HG02938 (cell line): ENCODE results near the gene NDUFS3.

ENCODE experiments used
- ATAC-seq: cut with Tn5 transposase; IDR thresholded peaks from one replicate; pipeline ENCODE4 v1.9.1; 2021; ENCODE audit warnings: mild to moderate bottlenecking, moderate library complexity; ENCODE audit not compliant: unreplicated experiment

NDUFS3 gene

DNA sequence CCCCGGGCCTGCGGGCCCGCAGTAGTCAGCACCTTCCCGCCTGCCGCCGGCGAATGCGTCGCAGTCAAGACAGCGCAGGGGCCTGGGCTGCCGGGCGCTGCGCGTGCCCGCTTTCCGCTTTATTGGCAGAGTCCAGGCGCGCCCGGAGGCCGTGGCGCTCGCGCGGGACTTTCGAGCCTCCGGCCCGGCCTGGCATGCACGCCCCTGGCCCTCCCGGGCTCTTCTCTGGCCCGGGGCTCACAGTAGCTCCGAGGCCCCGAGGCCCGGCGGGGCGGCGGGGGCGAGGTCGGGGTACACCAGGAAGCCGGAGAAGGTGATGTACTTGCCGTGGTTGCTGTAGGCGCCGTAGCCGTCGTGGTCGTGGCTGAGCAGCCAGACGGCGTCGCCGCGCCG, 10.7 kb downstream of the NDUFS3 start:
- ATAC-seq, result no peak

DNA sequence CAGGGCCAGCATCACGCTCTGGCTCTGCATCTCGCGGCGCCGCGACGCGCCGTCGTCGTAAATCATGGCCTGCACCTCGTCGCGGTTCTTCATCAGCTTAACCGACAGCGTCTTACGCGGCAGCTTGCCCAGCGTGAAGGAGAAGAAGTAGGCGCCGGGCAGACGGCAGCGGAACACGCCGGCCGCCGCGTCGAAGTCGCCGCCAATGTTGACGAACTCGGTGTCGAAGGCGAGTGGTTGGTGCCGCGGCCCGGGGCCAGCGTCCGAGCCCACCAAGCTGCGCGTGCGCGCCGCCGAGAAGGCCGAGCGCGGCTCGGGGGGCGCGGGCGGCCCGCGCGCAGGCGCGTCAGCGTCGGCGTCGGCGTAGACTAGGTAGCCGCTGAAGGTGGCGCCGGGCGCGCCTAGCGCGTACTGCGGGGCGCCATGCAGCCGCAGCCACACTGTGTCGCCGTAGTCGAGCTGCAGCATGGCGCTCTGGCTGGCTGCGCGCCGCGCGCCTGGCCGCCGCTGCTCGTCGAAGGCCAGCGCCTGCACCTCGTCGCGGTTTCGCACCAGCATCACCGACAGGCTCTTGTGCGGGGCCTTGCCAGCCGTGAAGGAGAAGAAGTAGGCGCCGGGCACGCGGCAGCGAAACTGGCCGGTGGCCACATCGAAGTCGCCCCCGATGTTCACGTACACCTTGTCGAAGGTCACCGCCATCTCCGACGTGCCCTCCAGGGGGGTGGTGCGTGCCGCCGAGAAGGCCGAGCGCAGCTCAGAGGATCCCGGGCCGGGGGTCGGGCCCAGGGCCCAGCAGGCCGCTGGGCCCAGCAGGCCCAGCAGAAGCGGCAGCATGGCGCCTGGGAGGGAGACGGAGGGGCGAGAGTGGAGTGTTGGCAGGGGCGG, 11.3 kb downstream of the NDUFS3 start:
- ATAC-seq, result no peak

DNA sequence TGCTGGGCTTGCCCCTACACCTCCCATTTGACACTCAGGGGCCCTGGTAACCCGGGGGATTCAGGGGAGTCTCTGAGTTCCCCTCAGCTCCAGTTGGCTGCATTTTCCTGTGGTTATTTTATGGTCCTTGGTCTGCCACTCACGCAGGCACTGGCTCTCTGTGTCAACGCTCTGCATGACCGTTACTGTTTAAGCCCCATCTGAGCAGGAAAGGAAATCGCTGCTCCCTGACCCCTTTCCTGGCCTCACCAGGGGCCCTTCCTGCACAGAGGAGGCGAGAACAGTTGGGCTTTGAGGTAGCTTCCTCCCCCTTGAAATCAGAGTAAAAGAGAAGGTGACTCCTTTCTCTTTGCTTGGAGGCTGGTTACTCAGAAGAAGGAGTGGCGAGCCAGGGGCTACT, 12.9 kb downstream of the NDUFS3 start:
- no peak for ATAC-seq

DNA sequence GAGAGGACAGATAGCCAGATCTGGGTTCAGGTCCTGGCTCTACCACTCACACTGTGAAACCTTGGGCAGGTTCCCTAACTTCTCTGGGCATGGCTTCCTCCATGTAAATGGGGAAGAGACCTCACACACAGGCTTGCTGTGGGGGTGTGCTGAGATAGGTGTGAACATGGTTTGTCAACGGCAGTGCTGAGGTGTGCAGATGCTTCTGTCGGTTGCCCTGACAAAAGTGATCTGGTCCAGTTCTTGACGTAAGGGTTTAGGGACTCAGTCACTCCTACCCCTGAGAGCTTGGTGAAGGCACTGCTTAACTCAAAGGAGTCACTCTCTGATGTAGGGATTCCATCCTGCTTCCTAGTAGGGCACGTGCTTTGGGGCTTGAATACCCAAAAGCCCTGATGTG, 13.4 kb downstream of the NDUFS3 start:
- no peak for ATAC-seq

DNA sequence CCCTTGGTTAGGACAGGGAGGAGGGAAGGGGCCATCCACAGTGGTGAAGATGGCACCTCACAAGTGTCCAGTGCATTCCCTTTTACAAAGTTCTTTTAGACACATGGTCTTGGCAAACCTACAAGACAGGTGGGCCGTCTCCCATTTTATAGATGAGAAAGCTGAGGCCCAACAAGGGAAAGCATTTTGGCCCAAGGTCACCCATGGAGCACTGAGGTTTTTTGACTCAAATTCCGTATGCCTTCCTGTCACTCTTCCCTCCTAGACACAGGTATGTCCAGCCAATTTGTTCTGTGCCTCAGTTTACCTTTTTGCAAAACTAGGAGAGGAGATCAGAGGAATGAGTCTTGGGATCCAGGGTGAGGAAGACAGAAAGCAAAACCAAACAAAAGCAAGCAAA, 14.1 kb downstream of the NDUFS3 start:
- no peak for ATAC-seq

DNA sequence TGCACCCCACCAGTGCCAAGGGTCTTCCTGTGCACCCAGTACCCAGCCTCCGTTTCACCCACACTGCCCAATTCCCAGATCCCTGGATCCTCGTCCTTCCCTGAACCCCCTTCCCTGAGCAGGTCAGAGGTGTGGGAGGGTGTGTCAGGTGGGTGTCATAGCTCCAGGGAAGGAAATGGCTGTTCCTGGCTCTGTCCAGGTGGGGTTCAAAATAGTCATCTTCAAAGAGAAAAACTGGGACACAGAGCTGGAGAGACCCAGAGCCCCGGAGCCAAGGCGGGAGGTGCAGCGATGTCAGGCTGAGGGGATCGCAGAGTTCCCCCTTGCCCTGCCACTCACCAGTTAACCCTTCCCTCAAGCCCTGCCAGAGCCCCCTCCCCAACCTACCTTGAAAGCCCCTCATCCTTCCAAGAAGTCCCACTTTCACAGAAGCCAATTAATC, 14.6 kb downstream of the NDUFS3 start:
- ATAC-seq, result no peak

DNA sequence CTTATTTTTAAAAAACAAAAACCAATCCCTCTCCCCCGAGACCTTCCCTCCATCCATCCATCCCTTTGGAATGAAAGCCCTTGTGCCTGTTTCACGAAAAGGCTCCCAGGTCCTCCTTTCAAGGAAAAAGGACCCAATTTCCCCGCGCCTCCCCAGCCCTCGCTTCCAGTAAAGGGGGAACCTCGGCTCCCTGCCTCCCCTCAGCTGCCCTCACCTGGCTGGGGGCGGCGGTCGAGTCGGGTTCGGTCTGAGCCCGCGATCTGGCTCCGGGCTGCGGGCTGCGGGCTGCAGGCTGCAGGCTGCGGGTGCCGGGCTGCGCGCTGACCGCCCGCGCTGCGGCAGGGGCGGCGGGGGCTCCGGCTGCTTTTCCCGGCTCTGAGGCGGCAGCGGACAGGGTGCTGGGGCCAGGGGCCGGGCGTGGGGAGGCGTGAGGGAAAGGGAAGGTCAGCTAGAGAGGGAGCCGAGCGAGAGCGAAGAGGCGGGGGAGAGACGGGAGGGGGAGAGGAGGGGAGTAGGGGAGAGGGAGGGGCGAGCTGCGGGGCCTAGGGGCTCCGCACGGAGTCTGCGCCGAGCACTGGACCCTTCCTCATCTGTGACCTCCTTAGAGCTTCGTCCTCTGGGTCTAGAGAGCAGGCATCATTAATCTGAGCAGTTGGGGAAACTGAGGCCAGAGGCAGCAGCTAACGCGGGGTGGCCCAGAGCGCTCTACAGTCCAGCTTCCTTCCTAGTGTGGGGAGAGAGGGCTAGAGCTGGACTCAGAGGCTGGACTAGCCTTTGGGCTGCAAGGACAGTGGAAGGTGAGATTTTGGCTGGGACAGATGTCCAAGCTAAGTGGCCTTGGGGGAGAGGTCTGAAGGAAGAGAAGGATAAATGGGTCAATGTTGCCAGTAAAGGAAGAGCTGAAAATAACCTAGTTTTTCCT, 15.3 kb downstream of the NDUFS3 start, which contains the start of gene C1QTNF4:
Gene C1QTNF4 (minus strand): TSS at position 478 of the 922 bp plus-strand sequence. CDS start 3,601 bp downstream, outside the sequence.
- ATAC-seq, result no peak

DNA sequence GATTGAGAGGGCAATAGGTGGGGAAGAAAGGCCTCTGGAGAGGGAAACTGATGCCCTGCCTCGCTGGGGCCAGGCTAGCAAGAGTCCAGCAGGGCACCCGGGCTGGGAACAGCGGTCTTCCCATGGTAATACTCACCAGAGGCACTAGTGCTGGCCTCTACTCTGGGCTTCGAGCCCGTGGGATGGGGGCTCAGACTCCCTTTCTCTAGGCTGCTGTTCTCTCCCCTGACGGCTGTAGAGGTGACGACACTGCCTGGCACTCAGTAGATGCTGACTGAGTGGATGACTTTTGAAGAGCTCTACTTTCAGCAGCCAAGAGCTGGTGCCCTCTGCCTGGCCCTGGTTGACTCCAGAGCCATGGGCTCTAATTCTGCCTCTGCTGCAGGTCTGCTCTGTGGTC, 16.2 kb downstream of the NDUFS3 start:
- ATAC-seq, result no peak

DNA sequence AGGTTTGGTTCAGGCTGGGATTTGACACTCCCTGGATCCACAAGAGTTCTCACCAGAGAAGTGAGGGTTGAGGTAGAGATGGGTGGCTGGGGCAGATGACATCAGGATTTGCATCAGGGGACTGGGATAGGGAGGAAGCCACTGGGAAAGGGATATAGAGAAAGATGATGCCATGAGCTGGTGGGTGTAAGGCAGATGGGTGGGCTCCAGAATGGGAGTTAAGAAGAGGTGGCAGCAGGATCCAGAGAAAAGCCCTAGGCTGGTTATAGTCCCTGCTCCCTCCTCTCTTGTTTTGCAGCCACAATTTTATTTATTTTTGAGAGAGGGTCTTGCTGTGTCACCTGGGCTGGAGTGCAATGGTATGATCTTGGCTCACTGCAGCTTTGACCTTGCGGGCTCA, 17.1 kb downstream of the NDUFS3 start:
- ATAC-seq, result no peak

DNA sequence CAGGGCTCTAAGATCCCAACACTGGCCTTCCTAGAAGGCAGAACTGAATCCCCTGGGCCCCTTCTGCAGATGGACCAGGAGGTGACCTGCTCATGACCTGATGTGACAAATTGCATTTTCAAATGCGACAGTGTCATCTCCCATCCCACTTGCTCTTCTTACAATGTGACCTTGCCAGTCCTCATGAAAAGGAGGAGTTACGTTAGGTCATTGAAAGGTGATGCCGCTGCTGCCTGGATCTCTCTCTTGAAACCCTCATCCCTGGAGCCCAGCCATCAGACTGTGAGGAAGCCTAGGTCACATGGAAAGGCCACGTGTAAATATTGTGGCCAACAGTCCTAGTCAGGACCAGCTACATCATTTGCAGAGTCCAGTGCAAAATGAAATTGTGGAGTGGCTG, 21.0 kb downstream of the NDUFS3 start:
- ATAC-seq, result no peak

DNA sequence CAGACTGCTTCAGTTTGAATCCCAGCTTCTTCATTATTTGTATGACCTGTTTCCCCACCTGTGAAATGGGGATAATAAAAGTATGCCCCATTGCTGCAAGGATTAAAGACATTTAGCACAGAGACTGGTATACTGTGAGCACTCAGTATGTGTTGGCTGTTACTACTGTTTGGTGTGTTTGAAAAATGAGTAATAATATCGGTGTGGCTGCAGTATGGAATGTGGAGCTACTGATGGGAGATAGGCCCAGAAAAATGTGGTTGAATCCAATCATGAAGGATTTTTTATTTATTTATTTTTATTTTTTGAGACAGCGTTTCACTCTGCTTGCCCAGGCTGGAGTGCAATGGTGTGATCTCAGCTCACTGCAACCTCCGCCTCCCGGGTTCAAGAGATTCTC, 24.4 kb downstream of the NDUFS3 start:
- ATAC-seq, result no peak

DNA sequence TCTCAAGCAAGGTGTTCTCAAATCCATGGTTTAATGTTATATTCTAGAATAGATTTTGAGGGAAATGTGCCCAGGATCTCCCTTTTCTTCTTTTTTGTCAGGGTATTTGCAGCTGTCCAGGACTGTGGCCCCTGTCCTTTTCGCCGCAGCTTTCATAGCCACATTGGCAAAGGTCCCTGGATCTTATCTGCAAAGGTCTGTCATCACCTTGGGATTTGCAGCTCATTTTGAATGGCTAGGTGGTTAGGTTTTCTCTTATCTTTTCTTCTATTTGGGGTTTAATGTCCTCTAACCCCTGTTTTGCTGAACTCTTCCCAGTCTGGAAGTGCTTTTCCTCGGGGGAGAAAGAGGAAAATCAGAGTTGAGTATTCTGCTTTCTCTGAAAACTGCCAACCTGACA, 27.0 kb downstream of the NDUFS3 start:
- ATAC-seq, result no peak

DNA sequence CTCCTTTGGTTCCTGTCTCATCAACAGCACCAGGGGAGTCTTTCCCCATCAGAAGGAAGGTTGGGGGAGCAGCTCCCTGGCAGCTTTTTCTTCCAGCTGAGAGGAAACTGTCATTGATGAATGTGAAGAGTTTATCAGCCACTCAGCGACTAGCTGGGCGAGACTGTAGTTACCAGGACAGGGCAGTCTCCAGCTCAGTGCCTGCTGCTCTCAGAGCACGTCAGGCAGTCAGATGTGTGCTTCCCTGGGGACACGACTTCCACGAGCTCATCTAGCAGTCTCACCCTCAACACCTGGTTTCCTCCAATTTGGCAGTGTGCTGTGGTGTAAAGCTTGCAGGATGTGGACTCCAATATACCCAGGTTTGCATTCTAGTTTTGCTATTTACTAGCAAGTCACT, 27.9 kb downstream of the NDUFS3 start:
- no peak for ATAC-seq

DNA sequence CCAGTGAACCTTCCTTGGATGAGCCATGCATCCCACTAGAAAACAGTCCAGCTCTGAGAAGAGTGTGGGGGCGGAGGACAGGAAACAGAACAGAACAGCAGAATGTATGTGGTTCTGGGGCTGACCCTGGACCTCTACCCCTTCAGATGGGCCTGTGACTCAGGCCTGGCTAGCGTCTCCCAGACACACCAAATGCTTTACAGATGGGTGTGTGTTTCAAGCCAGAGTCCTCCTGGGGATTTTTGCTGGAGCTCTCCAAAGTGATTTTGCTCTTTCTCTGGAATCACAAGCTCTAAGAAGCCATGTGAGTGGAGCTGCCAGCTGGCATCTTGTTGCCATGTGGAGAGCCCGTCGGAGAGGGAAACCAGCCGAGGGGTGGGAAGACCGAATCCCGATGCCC, 28.5 kb downstream of the NDUFS3 start:
- ATAC-seq, result no peak

DNA sequence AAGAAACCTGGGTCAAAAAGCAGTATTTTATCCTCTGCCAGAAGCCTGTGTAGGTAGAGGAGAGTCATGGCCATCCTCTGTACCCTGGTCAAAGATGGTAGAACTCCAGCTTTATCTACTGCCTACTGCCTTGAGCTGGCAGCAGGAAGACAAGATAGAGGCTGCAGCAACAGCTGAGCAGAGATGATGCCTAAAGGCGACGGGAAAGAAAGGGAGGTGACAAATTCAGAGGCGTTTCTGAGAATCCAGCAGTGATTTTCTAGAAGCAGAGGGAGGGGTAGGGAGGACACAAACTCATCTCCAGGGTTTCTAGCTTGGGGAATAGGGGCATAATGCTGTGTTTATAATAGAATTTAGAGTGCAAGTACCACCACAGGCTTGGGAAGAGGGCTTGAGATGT, 30.8 kb downstream of the NDUFS3 start:
- ATAC-seq, result no peak

DNA sequence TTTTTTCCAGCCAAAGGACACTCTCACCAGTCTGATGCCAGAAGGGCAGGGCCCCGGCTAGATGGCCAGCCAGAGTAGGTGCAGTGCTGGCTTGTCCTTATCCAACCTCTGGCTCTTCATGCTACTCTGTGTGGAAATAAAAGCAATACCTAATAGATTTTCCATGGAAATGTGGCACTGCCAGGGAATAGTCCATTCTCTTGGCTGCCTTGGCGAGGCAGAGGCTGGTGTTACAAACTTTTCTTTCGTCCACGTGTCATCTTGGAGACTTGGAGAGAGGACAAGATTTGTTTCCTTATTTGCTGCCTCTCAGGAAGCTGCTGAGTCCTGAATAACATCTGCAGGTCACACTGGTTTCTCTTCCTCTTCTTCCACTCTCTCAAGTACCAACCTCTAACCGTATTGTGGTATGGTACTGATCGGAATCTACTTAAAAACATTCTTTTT, 32.5 kb downstream of the NDUFS3 start:
- peak; percentile 78 for ATAC-seq

DNA sequence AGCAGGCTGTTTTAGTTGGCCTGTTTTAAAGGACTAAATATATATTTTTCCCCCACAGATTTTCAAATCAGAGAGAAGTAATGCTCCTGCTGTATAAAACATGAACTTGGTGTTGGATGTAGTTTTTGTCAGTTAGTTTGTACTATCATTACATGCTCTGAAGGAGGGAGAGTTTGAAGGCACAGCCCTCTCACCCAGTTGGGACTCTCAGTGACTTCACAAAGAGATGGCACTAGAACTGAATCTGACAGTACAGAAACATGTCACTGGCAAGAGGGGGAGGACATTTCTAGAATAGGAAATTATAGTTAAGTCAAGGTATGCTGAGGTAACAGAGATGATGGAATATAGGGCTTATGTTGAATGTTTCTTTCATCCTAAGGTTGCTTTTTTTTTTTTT, 36.4 kb downstream of the NDUFS3 start:
- no peak for ATAC-seq

DNA sequence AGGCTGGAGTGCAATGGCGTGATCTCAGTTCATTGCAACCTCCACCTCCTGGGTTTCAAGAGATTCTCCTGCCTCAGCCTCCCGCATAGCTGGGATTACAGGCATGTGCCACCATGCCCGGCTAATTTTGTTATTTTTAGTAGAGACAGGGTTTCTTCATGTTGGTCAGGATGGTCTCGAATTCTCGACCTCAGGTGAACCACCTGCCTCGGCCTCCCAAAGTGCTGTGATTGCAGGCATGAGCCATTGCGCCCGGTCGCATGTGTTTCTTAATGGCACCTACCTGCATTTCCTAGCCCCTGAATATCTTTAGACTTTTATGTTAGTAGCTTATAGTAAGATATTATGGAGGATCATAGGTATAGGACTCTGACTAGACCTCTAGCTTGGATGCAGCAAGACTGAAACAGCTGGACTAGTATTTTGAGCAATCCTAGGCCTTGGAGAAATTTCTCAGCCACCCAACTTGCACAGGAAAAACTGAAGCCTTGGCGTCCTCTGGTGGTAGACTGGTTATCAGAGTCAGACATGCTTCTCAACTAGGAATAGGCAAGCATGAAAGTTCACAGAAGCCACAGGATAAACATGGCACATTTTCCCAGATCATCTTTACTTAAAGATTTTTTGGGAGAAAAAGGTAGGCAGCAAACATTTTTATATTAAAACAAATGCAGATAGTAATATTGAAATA, 38.0 kb downstream of the NDUFS3 start:
- ATAC-seq, result no peak

DNA sequence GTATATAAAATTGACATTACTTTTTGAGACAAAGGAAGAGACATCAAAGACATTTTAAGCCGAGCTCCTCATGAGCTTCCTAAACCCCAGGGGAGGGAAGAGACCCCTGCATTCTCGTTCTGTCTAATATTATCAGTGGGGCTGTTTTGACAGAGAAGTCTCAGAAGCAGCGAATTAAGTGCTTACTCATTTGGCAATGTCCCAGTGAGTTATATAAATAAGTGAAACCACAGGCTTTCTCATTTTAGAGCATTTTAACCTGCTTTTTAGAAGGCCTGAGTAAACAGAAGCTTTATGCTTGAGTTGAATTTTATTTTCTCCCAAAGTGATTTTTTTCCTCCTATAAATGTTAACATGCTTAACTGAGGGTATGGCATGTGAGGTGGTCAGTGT, 38.5 kb downstream of the NDUFS3 start:
- ATAC-seq, result no peak

DNA sequence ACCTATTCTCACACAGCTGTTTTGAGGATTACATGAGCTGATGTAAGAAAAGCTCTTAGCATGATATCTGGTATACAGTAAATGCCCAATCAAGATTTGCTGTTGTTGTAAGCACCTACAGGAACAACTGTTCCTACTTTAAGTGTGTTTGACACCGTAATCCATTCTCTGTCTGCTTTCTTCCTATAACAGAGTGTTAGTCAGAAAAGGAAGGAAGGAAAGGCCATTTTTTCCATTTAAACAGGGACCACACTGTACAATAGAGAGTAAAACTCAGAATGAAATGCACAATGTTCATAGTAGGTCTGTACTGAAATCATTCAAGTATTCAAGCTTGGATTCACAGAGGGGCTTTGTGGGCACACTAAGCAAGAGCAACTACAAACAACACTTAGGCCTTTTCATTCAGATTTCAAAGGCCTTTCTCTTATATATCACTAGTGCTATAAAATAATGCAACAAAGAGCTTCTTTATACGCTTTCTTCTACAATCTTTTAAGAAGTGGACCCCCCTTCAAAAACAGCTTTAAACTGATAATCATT, 42.0 kb downstream of the NDUFS3 start:
- no peak for ATAC-seq

DNA sequence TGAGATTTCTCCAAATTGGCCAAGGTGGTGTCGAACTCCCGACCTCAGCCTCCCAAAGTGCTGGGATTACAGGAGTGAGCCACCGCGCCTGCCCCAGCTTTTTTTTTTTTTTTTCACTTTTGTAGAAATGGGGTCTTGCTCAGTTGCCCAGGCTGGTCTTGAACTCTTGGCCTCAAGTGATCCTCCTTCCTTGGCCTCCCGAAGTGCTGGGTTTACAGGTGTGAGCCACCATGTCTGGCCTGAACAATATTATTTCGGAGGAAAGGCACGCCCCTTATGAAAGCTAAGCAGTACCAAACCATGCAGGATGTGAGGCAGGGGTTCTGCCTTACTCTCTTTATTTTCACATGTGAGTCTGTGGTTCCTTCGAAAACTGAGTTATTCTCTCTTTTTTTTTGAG, 47.4 kb downstream of the NDUFS3 start:
- no peak for ATAC-seq
